AML-193 (cell line): ENCODE results near the gene MUC4.
A peak's percentile ranks its signal among the peaks of the same experiment; 100 is the strongest.
"Not testable (repeated sequence)": the region's sequence is repeated elsewhere in the genome, so short reads cannot be mapped to it uniquely, and the experiment has no call there.

Experiments used
- DNase-seq, 2 experiments: peaks; one replicate each; lab custom pipeline; 2025; lab: John Stamatoyannopoulos, UW

The MUC4 gene

GRCh38 chr3:195788711-195789581, 22.8 kb downstream of the MUC4 start:
- DNase-seq, result no peak

GRCh38 chr3:195785781-195786405, 25.8 kb downstream of the MUC4 start:
- DNase-seq, result not testable (repeated sequence)

GRCh38 chr3:195784031-195784430, 27.7 kb downstream of the MUC4 start:
- not testable (repeated sequence) for DNase-seq

GRCh38 chr3:195781236-195781635, 30.5 kb downstream of the MUC4 start:
- not testable (repeated sequence) for DNase-seq

GRCh38 chr3:195777975-195778374, 33.8 kb downstream of the MUC4 start:
- DNase-seq, result no peak

- peak in 1 of 2 experiments; percentile 33 for DNase-seq
Measured at GRCh38 chr3:195774917-195775316, 36.8 kb downstream of the MUC4 start.

GRCh38 chr3:195773956-195774537, 37.7 kb downstream of the MUC4 start:
- no peak for DNase-seq

- no peak for DNase-seq
Measured at GRCh38 chr3:195771646-195772300, 40.0 kb downstream of the MUC4 start.

- DNase-seq, result not testable (repeated sequence)
Measured at GRCh38 chr3:195770841-195771645, 40.7 kb downstream of the MUC4 start.

- DNase-seq, result no peak
Measured at GRCh38 chr3:195770081-195770840, 41.5 kb downstream of the MUC4 start.

GRCh38 chr3:195769551-195769950, 42.2 kb downstream of the MUC4 start:
- DNase-seq, result no peak

GRCh38 chr3:195768831-195769303, 42.9 kb downstream of the MUC4 start:
- DNase-seq, result no peak

- DNase-seq, result no peak
Measured at GRCh38 chr3:195768414-195768813, 43.3 kb downstream of the MUC4 start.

- no peak for DNase-seq
Measured at GRCh38 chr3:195767792-195768191, 43.9 kb downstream of the MUC4 start.

- no peak for DNase-seq
Measured at GRCh38 chr3:195766671-195767070, 45.1 kb downstream of the MUC4 start.

GRCh38 chr3:195764961-195765706, 46.6 kb downstream of the MUC4 start:
- DNase-seq, result no peak

- DNase-seq, result no peak
Measured at GRCh38 chr3:195763843-195764825, 47.6 kb downstream of the MUC4 start.

GRCh38 chr3:195763076-195763830, 48.5 kb downstream of the MUC4 start:
- no peak for DNase-seq
